Ovary (tissue), 9 donors: ENCODE measurements around the gene IFNAR2. TPM values are rescaled to one million over a fixed set of nuclear protein-coding genes. Genes with fewer than 3 reads are reported as not detected.
"Not testable (repeated sequence)": the region's sequence is repeated elsewhere in the genome, so short reads cannot be mapped to it uniquely, and the experiment has no call there.

ENCODE experiments used
- DNase-seq, 5 donors: peaks; one replicate each; pipeline ENCODE4 v3.0.0-alpha.2; 2019 to 2020
- H3K27ac ChIP-seq, 2 donors: fragments of 200-600 bp; one replicate each; pipeline versions ENCODE4 v1.5.1 to v1.8.0; 2019 to 2022
- H3K27me3 ChIP-seq: fragments of 200-600 bp; one replicate; pipeline ENCODE4 v1.8.0; 2022
- H3K36me3 ChIP-seq: fragments of 200-600 bp; sonication (generic); one replicate; pipeline ENCODE4 v1.5.1; 2019
- H3K4me1 ChIP-seq: one replicate; pipeline ENCODE4 v1.8.1; 2013; ENCODE audit warnings: mild to moderate bottlenecking, moderate library complexity; ENCODE audit not compliant: insufficient read depth
- H3K4me3 ChIP-seq: fragments of 200-600 bp; sonication (generic); one replicate; pipeline ENCODE4 v1.5.1; 2017
- H3K9me3 ChIP-seq, 2 donors: fragments of 200-600 bp in 1 of 2; sonication (generic) in 1 of 2; one replicate each; pipeline versions ENCODE4 v1.5.1 to v1.8.1; 2013 to 2019; ENCODE audit warnings: mild to moderate bottlenecking in 1 of 2, moderate library complexity in 1 of 2
- EP300 ChIP-seq: sonication (generic); formaldehyde crosslinking; IDR thresholded peaks from one replicate; pipeline ENCODE4 v1.6.1; 2017; ENCODE audit warnings: antibody characterized with exemption
- POLR2A ChIP-seq: fragments of 450-650 bp; IDR thresholded peaks from one replicate; pipeline ENCODE4 v1.6.1; 2017; ENCODE audit warnings: antibody characterized with exemption, mild to moderate bottlenecking, moderate library complexity
- WGBS, 3 donors: extraction: QIAGEN DNeasy Blood & Tissue Kit in 1 of 3; methylation state at CpG; one replicate each; pipeline versions ENCODE4 v1.1.5 to v1.1.7; 2013 to 2017; 5-methylcytosine and 5-hydroxymethylcytosine counted together
- intact Hi-C, 4 donors: fragments of 100-400 bp; cut with DNase I; formaldehyde crosslinking; loops; one replicate each; pipeline versions ENCODE4 v1.11.0 to v1.15.1; 2022 to 2023
- polyA plus RNA-seq, 2 donors: library from polyadenylated mRNA; stranded (reverse); fragments of 200-250 nt in 1 of 2; fragments of 350-450 nt in 1 of 2; fragmentation: Illumina TruSeq in 1 of 2; extraction: RNeasy Lipid Tissue Mini Kit (QIAGEN cat#74804) in 1 of 2; gene quantifications; one replicate each; pipeline ENCODE4 v1.2.3, GENCODE V29; 2013 to 2014
- total RNA-seq, 7 donors: library from RNA; depleted of rRNA in 2 of 7; stranded (reverse); fragments of >200 nt in 2 of 7; fragmentation: NEBNext Ultra II Directional in 3 of 7; extraction: Animal tissue kit (Norgen Biotek cat#: 25700) in 3 of 7; gene quantifications; one replicate each; pipeline versions ENCODE4 v1.1.0 to v1.2.4, GENCODE V29; 2016 to 2023
- TF ChIP-seq, protein P1 (sequence below), 3 donors: fragments of 450-650 bp in 2 of 3; fragments of 200-600 bp in 1 of 3; IDR thresholded peaks; one replicate each; pipeline versions ENCODE4 v1.5.1 to v1.8.0; 2016 to 2022; ENCODE audit warnings: antibody characterized with exemption in 3 of 3, mild to moderate bottlenecking in 1 of 3
- donor health status: DM: no; HTN: no; CAD: no; lungs with moderate emphysema.
- donor health status: DM: no; HTN: no; CAD: no.
- donor health status: Bipolar disorder and iron deficiency.
- donor health status: DM: yes; HTN: yes; CAD: no.
- donor health status: DM: no; HTN: no; CAD: no.
- donor health status: DM: yes; HTN: yes; CAD: no.

The IFNAR2 gene
- total and polyA plus RNA-seq, 9 donors, result 10.8 to 30.4 (median 20.5) TPM

DNA sequence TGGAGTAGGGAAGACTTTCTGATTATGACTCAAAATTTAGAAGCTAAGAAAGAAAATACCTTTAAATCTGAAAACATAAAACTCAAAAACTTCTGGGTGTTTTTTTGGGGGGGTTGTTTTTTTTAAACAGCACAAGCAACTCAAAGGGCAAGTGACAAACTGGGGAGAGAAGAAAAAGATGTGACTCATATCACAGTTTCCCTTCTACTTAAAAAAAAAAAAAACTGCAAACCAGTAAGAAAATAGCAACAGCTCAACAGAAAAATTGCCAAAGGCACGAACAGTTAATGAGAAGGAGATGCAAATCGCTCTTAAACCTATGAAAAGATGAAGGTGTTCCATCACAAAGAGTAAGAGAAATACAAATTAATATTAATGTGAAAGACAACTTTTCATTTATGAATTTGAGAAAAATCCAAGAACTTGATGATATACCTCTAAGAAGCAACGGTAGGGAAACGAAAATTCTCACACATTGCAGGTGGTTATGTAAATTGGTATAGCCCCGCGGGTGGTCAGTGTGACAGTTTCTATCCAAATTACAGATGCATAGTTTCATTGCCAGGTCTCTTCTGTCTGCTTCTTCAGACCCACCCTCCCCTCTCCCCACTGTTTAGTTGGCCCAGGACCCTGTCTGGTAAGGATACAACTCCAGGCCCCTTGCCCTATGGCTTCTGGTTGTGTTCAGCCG lies 9.0 kb downstream of the IFNAR2 start:
- Histone ChIP-seq H3K27me3 (no peaks in the 10 kb centered on the region), H3K9me3 (no peaks in the 10 kb centered on the region), H3K27ac (no peak overlapping the region), H3K4me1 (no peaks in the 10 kb centered on the region), H3K36me3 (no peaks in the 10 kb centered on the region), H3K4me3 (no peak overlapping the region)
- TF ChIP-seq POLR2A, result no peak
- no peak for TF ChIP-seq EP300
- TF ChIP-seq, protein P1, sequence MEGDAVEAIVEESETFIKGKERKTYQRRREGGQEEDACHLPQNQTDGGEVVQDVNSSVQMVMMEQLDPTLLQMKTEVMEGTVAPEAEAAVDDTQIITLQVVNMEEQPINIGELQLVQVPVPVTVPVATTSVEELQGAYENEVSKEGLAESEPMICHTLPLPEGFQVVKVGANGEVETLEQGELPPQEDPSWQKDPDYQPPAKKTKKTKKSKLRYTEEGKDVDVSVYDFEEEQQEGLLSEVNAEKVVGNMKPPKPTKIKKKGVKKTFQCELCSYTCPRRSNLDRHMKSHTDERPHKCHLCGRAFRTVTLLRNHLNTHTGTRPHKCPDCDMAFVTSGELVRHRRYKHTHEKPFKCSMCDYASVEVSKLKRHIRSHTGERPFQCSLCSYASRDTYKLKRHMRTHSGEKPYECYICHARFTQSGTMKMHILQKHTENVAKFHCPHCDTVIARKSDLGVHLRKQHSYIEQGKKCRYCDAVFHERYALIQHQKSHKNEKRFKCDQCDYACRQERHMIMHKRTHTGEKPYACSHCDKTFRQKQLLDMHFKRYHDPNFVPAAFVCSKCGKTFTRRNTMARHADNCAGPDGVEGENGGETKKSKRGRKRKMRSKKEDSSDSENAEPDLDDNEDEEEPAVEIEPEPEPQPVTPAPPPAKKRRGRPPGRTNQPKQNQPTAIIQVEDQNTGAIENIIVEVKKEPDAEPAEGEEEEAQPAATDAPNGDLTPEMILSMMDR (IDR thresholded peaks at IDR 0.05), result no peak
- intact Hi-C loops, result no loop called here
- WGBS, 3 donors, result 78 to 94% (median 89%) methylated on average over 7 of the region's 7 CpGs
- no peak for DNase-seq

DNA sequence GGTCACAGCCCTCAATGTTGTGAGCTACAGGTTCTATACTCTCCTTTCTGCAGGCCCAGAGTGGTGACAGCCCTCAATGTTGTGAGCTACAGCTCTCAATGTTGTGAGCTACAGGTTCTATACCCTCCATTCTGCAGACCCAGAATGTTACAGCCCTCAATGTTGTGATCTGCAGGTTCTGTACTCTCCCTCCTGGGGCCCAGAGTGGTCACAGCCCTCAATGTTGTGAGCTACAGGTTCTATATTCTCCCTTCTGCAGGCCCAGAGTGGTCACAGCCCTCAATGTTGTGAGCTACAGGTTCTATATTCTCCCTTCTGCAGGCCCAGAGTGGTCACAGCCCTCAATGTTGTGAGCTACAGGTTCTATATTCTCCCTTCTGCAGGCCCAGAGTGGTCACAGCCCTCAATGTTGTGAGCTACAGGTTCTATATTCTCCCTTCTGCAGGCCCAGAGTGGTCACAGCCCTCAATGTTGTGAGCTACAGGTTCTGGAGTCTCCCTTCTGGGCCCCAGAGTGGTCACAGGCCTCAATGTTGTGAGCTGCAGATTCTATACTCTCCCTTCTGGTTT lies 9.9 kb downstream of the IFNAR2 start:
- DNase-seq, H3K36me3 ChIP-seq, H3K9me3 ChIP-seq, H3K27me3 ChIP-seq, H3K4me1 ChIP-seq, intact Hi-C loops, H3K4me3 ChIP-seq, H3K27ac ChIP-seq: not testable (repeated sequence)

DNA sequence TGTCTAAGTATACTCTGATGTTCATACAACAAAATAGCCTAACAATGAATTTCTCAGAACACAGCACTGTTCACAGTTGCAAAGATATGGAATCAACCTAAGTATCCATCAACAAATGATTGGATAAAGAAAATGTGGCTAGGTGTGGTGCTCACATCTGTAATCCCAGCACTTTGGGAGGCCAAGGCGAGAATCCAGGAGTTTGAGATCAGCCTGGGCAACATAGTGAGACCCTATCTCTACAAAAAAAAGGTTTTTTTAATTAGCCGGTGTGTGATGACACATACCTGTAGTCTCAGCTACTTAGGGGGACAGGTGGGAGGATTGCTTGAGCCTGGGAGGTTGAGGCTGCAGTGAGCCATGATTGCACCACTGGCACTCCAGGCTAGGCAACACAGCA lies 10.7 kb downstream of the IFNAR2 start:
- Histone ChIP-seq H3K4me3 (no peak overlapping the region), H3K4me1 (no peaks in the 10 kb centered on the region), H3K27me3 (no peaks in the 10 kb centered on the region), H3K9me3 (no peaks in the 10 kb centered on the region), H3K27ac (no peak overlapping the region), H3K36me3 (no peaks in the 10 kb centered on the region)
- no peak for DNase-seq
- whole genome bisulfite sequencing, 3 donors, result 93 to 100% (median 100%) methylated on average over 2 of the region's 2 CpGs
- intact Hi-C loops, result no loop called here
- TF ChIP-seq POLR2A, result no peak
- TF ChIP-seq, protein P1 (IDR thresholded peaks at IDR 0.05), result no peak

DNA sequence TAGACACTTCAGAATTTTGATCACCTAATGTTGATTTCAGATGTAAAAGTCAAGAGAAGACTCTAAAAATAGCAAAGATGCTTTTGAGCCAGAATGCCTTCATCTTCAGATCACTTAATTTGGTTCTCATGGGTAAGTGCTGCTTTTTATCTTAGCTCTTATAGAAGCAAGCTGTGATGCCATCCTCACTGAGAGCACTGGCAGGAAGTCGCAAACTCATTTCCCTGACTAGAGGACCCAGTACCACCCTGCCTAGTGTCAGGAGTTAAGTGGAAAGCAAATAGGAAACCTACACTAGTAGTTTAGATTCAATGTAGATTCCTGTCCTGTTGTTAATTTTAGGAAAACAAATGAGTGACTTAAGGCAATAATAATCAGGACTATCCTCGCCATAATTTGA lies 12.1 kb downstream of the IFNAR2 start:
- 95 to 97% (median 97%) methylated on average over 2 of the region's 2 CpGs for WGBS, 3 donors
- Histone ChIP-seq H3K9me3 (no peaks in the 10 kb centered on the region), H3K4me1 (no peaks in the 10 kb centered on the region), H3K4me3 (no peak overlapping the region), H3K27ac (no peak overlapping the region), H3K27me3 (no peaks in the 10 kb centered on the region), H3K36me3 (no peaks in the 10 kb centered on the region)
- intact Hi-C loops, result no loop called here
- no peak for DNase-seq
- TF ChIP-seq, protein P1 (IDR thresholded peaks at IDR 0.05), result no peak
- no peak for TF ChIP-seq POLR2A
- no peak for TF ChIP-seq EP300

DNA sequence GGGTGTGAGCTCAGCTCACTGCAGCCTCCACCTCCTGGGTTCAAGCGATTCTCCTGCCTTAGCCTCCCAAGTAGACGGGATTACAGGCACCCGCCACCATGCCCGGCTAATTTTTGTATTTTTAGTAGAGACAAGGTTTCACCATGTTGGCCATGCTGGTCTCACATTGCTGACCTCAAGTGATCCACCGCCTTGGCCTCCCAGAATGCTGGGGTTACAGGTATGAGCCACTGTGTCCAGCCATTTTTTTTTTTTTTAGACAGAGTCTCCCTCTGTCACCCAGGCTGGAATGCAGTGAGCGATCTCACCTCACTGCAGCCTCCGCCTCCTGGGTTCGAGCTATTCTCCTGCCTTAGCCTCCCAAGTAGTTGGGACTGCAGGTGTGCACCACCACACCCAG lies 13.1 kb downstream of the IFNAR2 start:
- H3K27ac ChIP-seq, DNase-seq, H3K36me3 ChIP-seq, H3K4me1 ChIP-seq, intact Hi-C loops, H3K4me3 ChIP-seq, H3K9me3 ChIP-seq, H3K27me3 ChIP-seq: not testable (repeated sequence)
- WGBS, 3 donors, result 95 to 98% (median 96%) methylated on average over 8 of the region's 8 CpGs
